SK-N-SH treated with all-trans-retinoic acid at 6 μM for 48 hours (cell line): ENCODE results near the gene SYNDIG1.

Source experiments
- ATAC-seq: fragments of 200-7000 bp; cut with Tn5 transposase; 3 replicates; pipeline ENCODE4 v1.9.1; 2020; ENCODE audit warnings: mild to moderate bottlenecking, moderate library complexity
- BACH2 ChIP-seq: fragments of 250-450 bp; sonication (Bioruptor Pico); IDR thresholded peaks from 2 replicates; pipeline ENCODE4 v1.9.0; 2021; ENCODE audit warnings: mild to moderate bottlenecking, borderline replicate concordance
- CREB5 ChIP-seq: fragments of 250-450 bp; sonication (Bioruptor Pico); IDR thresholded peaks from 2 replicates; pipeline ENCODE4 v1.5.1; 2020; ENCODE audit warnings: low read depth, mild to moderate bottlenecking, moderate library complexity
- CSDC2 ChIP-seq: fragments of 250-450 bp; sonication (Bioruptor Pico); IDR thresholded peaks from 2 replicates; pipeline ENCODE4 v1.5.0; 2020; ENCODE audit warnings: mild to moderate bottlenecking, moderate library complexity
- ESRRG ChIP-seq: fragments of 250-450 bp; sonication (Bioruptor Pico); IDR thresholded peaks from 2 replicates; pipeline ENCODE4 v1.6.1; 2021; ENCODE audit warnings: mild to moderate bottlenecking
- GLIS3 ChIP-seq: fragments of 250-450 bp; sonication (Bioruptor Pico); IDR thresholded peaks from 2 replicates; pipeline ENCODE4 v1.5.0; 2020; ENCODE audit warnings: mild to moderate bottlenecking, moderate library complexity
- ISL1 ChIP-seq: fragments of 250-450 bp; sonication (Bioruptor Pico); IDR thresholded peaks from 2 replicates; pipeline ENCODE4 v2.1.2; 2022; ENCODE audit warnings: mild to moderate bottlenecking, moderate library complexity
- OSR1 ChIP-seq: fragments of 250-450 bp; sonication (Bioruptor Pico); IDR thresholded peaks from 2 replicates; pipeline ENCODE4 v1.8.0; 2022; ENCODE audit warnings: moderate library complexity, mild to moderate bottlenecking, inconsistent platforms
- PATZ1 ChIP-seq: fragments of 250-450 bp; sonication (Bioruptor Pico); IDR thresholded peaks from 2 replicates; pipeline ENCODE4 v1.8.0; 2020; ENCODE audit warnings: mild to moderate bottlenecking, moderate library complexity, borderline replicate concordance
- POU6F1 ChIP-seq: fragments of 250-450 bp; sonication (Bioruptor Pico); IDR thresholded peaks from 2 replicates; pipeline ENCODE4 v1.8.0; 2021; ENCODE audit warnings: low read depth, mild to moderate bottlenecking, moderate library complexity, borderline replicate concordance
- PPARA ChIP-seq: fragments of 250-450 bp; sonication (Bioruptor Pico); IDR thresholded peaks from 2 replicates; pipeline ENCODE4 v1.5.0; 2020; ENCODE audit warnings: mild to moderate bottlenecking, borderline replicate concordance
- RARB ChIP-seq: fragments of 250-450 bp; sonication (Bioruptor Pico); IDR thresholded peaks from 2 replicates; pipeline ENCODE4 v1.8.0; 2021; ENCODE audit warnings: mild to moderate bottlenecking, moderate library complexity
- TOX ChIP-seq: fragments of 250-450 bp; sonication (Bioruptor Pico); IDR thresholded peaks from 2 replicates; pipeline ENCODE4 v1.8.0; 2021; ENCODE audit warnings: mild to moderate bottlenecking, moderate library complexity, borderline replicate concordance
- TSHZ2 ChIP-seq: fragments of 250-450 bp; sonication (Bioruptor Pico); IDR thresholded peaks from 2 replicates; pipeline ENCODE4 v1.5.0; 2020; ENCODE audit warnings: mild to moderate bottlenecking, moderate library complexity
- ZFP3 ChIP-seq: fragments of 250-450 bp; sonication (Bioruptor Pico); IDR thresholded peaks from 2 replicates; pipeline ENCODE4 v1.5.0; 2020; ENCODE audit warnings: mild to moderate bottlenecking, moderate library complexity
- ZFP30 ChIP-seq: fragments of 450-650 bp; formaldehyde crosslinking; IDR thresholded peaks from 2 replicates; pipeline ENCODE4 v1.5.0; 2022; ENCODE audit warnings: mild to moderate bottlenecking, moderate library complexity
- ZNF70 ChIP-seq: fragments of 450-650 bp; formaldehyde crosslinking; IDR thresholded peaks from 2 replicates; pipeline ENCODE4 v1.5.0; 2020; ENCODE audit warnings: mild to moderate bottlenecking, moderate library complexity

The SYNDIG1 gene

DNA sequence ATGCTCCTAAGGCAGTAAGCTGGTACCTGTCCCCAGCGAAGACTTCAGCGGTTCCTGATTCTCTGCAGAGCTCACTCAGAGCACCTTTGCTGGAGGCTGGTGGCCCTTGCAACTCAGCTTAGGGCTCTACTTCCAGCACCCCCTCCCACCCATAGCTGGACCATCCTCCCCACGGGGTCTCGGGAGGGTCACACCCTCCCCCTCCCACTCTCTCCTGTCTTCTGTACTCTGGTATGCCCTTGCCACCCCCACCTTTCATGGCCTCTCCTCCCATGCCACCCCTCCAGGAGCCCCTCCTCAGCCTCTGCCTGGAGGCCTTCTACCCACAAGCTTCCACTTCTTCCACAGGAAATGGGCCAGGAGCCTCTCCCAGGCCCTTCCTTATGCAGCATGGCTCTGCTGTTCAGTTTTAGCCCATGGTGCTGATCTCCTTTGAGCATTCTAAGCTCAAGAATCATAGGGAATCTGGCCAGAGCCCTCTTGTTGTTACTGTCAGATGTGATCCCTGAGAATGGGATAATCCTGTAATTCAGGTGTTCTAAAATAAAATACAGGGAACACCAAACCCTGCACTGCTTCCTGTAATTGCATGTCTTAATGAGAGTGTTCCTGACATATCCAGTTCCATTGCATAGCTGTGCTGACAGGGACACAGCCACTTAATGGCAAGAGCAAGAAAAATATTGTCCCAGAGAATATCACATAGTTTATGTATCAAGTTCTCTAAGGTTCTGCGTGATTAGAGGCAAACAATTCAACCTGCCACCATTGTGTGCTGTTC is 142.1 kb downstream of the SYNDIG1 start:
- TF ChIP-seq ESRRG (CRISPR knock-in tag) (no peak), CSDC2 (CRISPR knock-in tag) (no peak), ZFP30 (CRISPR knock-in tag) (no peak), ZNF70 (CRISPR knock-in tag) (no peak), PATZ1 (no peak), OSR1 (no peak), ZFP3 (no peak), BACH2 (CRISPR knock-in tag) (no peak), RARB (no peak), POU6F1 (CRISPR knock-in tag) (no peak), PPARA (CRISPR knock-in tag) (no peak)
- TF ChIP-seq, all 23 proteins: peak for 0
- ATAC-seq = no peak

DNA sequence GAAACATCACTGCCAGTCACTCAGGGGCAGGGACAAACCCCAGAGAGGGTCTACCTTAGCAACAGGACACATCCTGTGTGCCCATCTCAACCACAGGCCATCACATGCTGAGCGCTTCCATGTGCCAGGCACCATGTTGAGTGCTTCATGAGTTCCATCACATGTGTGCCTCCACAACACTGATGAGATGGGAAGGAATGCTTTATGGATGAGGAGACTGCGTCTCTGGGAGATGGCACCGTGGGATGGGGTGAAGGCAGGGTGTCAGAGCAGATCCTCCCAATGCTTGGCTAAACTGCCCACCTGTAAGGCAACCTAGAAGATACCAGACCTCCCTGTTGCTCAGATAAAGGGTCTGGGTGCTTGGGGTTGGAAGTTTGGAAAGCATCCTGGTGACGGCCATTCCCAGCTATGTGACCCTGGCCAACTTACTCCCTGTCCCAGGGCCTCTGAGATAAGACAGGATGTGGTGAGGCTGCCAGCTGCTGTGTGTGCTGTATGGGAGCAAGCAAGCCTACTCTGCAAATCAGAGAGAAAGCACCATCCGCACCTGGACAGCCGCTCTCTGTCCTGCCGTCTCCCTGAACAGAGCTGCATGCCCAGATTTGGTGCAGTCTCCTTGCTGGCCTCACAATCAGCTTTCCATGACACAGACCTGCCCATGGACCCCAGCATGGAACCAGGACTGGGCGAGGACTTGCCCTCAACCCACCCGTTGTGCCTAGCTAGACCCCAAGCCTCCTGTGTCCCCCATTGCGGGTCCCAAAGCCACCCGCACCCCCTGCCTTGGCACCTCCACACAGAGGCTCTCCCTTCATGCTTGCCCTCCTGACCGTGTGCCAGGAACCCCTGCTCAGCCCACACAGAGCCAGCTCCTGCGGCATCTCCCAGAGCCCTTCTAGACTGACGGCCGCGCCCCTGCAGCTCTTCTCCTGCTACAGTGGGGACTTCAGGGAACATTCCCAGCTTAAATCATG is 143.7 kb downstream of the SYNDIG1 start:
- TF ChIP-seq ZFP3 = no peak
- no peak for TF ChIP-seq BACH2 (CRISPR knock-in tag)
- no peak for TF ChIP-seq GLIS3
- no peak for TF ChIP-seq OSR1
- no peak for TF ChIP-seq ZFP30 (CRISPR knock-in tag)
- no peak for TF ChIP-seq PATZ1
- TF ChIP-seq TSHZ2 (CRISPR knock-in tag) = no peak
- no peak for TF ChIP-seq TOX (CRISPR knock-in tag)
- no peak for TF ChIP-seq CREB5 (CRISPR knock-in tag)
- no peak for TF ChIP-seq ISL1 (CRISPR knock-in tag)
- no peak for TF ChIP-seq POU6F1 (CRISPR knock-in tag)
- TF ChIP-seq ZNF70 (CRISPR knock-in tag) = no peak
- ATAC-seq = no peak
